ENCODE data around the gene TNNI3.

TNNI3 gene

GRCh38 chr19:55136399-55137102 is 21.0 kb downstream of the TNNI3 start:
- Histone ChIP-seq H3K27me3 (ENCODE audit: control insufficient read depth, insufficient read depth, low read length) (peaks cover 3% of the 10 kb centered on the region), H3K9me3 (replicated peaks; ENCODE audit: low read length) (no peaks in the 10 kb centered on the region), H3K4me1 (ENCODE audit: control insufficient read depth, insufficient read depth, low read length) (no peaks in the 10 kb centered on the region), H3K36me3 (ENCODE audit: insufficient read depth, low read length) (no peaks in the 10 kb centered on the region), H3K4me3 (ENCODE audit: low read length) (no peak overlapping the region), H3K4me2 (ENCODE audit: low read length) (no peak overlapping the region), H3K9ac (ENCODE audit: low read depth, low read length) (no peak overlapping the region)

- no peak overlapping the region for H3K4me2 ChIP-seq (ENCODE audit: low read length)
- H3K27me3 ChIP-seq (ENCODE audit: control insufficient read depth, insufficient read depth, low read length), result peaks cover 16% of the 10 kb centered on the region
- H3K36me3 ChIP-seq (ENCODE audit: insufficient read depth, low read length), result no peaks in the 10 kb centered on the region
- H3K9ac ChIP-seq (ENCODE audit: low read depth, low read length), result no peak overlapping the region
- no peaks in the 10 kb centered on the region for H3K9me3 ChIP-seq (replicated peaks; ENCODE audit: low read length)
- H3K4me1 ChIP-seq (ENCODE audit: control insufficient read depth, insufficient read depth, low read length), result no peaks in the 10 kb centered on the region
- no peak overlapping the region for H3K4me3 ChIP-seq (ENCODE audit: low read length)
Observed at GRCh38 chr19:55134736-55135135, 22.8 kb downstream of the TNNI3 start.

- no peak overlapping the region for H3K4me2 ChIP-seq (ENCODE audit: low read length)
- peaks cover 21% of the 10 kb centered on the region for H3K27me3 ChIP-seq (ENCODE audit: control insufficient read depth, insufficient read depth, low read length)
- H3K4me3 ChIP-seq (ENCODE audit: low read length), result no peak overlapping the region
- no peaks in the 10 kb centered on the region for H3K9me3 ChIP-seq (replicated peaks; ENCODE audit: low read length)
- H3K4me1 ChIP-seq (ENCODE audit: control insufficient read depth, insufficient read depth, low read length), result no peaks in the 10 kb centered on the region
- H3K9ac ChIP-seq (ENCODE audit: low read depth, low read length), result no peak overlapping the region
- no peaks in the 10 kb centered on the region for H3K36me3 ChIP-seq (ENCODE audit: insufficient read depth, low read length)
Observed at GRCh38 chr19:55133639-55134444, 23.7 kb downstream of the TNNI3 start.

- H3K9me3 ChIP-seq (replicated peaks; ENCODE audit: low read length), result no peaks in the 10 kb centered on the region
- H3K4me2 ChIP-seq (ENCODE audit: low read length), result no peak overlapping the region
- peaks cover 21% of the 10 kb centered on the region for H3K27me3 ChIP-seq (ENCODE audit: control insufficient read depth, insufficient read depth, low read length)
- H3K9ac ChIP-seq (ENCODE audit: low read depth, low read length), result no peak overlapping the region
- no peak overlapping the region for H3K4me3 ChIP-seq (ENCODE audit: low read length)
- no peaks in the 10 kb centered on the region for H3K36me3 ChIP-seq (ENCODE audit: insufficient read depth, low read length)
- H3K4me1 ChIP-seq (ENCODE audit: control insufficient read depth, insufficient read depth, low read length), result no peaks in the 10 kb centered on the region
Observed at GRCh38 chr19:55132453-55133129, 24.9 kb downstream of the TNNI3 start.

- Histone ChIP-seq H3K4me3 (ENCODE audit: low read length) (no peak overlapping the region), H3K36me3 (ENCODE audit: insufficient read depth, low read length) (no peaks in the 10 kb centered on the region), H3K9me3 (replicated peaks; ENCODE audit: low read length) (no peaks in the 10 kb centered on the region), H3K27me3 (ENCODE audit: control insufficient read depth, insufficient read depth, low read length) (peaks cover 25% of the 10 kb centered on the region), H3K4me2 (ENCODE audit: low read length) (no peak overlapping the region), H3K9ac (ENCODE audit: low read depth, low read length) (no peak overlapping the region), H3K4me1 (ENCODE audit: control insufficient read depth, insufficient read depth, low read length) (no peaks in the 10 kb centered on the region)
Observed at GRCh38 chr19:55131421-55131820, 26.1 kb downstream of the TNNI3 start.

GRCh38 chr19:55119053-55119452 is 38.5 kb downstream of the TNNI3 start:
- no peaks in the 10 kb centered on the region for H3K9me3 ChIP-seq (replicated peaks; ENCODE audit: low read length)
- no peak overlapping the region for H3K9ac ChIP-seq (ENCODE audit: low read depth, low read length)
- no peaks in the 10 kb centered on the region for H3K36me3 ChIP-seq (ENCODE audit: insufficient read depth, low read length)
- no peak overlapping the region for H3K4me3 ChIP-seq (ENCODE audit: low read length)
- H3K4me1 ChIP-seq (ENCODE audit: control insufficient read depth, insufficient read depth, low read length), result peaks cover 19% of the 10 kb centered on the region
- peak overlapping the region; percentile 90 for H3K4me2 ChIP-seq (ENCODE audit: low read length)
- H3K27me3 ChIP-seq (ENCODE audit: control insufficient read depth, insufficient read depth, low read length), result peaks cover 8% of the 10 kb centered on the region

- peaks cover 4% of the 10 kb centered on the region for H3K27me3 ChIP-seq (ENCODE audit: control insufficient read depth, insufficient read depth, low read length)
- H3K4me3 ChIP-seq (ENCODE audit: low read length), result peak overlapping the region; percentile 88
- H3K4me2 ChIP-seq (ENCODE audit: low read length), result peak overlapping the region; percentile 90
- H3K4me1 ChIP-seq (ENCODE audit: control insufficient read depth, insufficient read depth, low read length), result peaks cover 24% of the 10 kb centered on the region
- peak overlapping the region; percentile 85 for H3K9ac ChIP-seq (ENCODE audit: low read depth, low read length)
- H3K36me3 ChIP-seq (ENCODE audit: insufficient read depth, low read length), result no peaks in the 10 kb centered on the region
- H3K9me3 ChIP-seq (replicated peaks; ENCODE audit: low read length), result no peaks in the 10 kb centered on the region
Observed at GRCh38 chr19:55118401-55118991, 39.0 kb downstream of the TNNI3 start.

GRCh38 chr19:55117663-55118391 is 39.7 kb downstream of the TNNI3 start:
- Histone ChIP-seq H3K4me1 (ENCODE audit: control insufficient read depth, insufficient read depth, low read length) (peaks cover 27% of the 10 kb centered on the region), H3K36me3 (ENCODE audit: insufficient read depth, low read length) (no peaks in the 10 kb centered on the region), H3K27me3 (ENCODE audit: control insufficient read depth, insufficient read depth, low read length) (no peaks in the 10 kb centered on the region), H3K4me2 (ENCODE audit: low read length) (peak overlapping the region; percentile 90), H3K9ac (ENCODE audit: low read depth, low read length) (peak overlapping the region; percentile 85), H3K9me3 (replicated peaks; ENCODE audit: low read length) (no peaks in the 10 kb centered on the region), H3K4me3 (ENCODE audit: low read length) (peak overlapping the region; percentile 88)

- no peaks in the 10 kb centered on the region for H3K27me3 ChIP-seq (ENCODE audit: control insufficient read depth, insufficient read depth, low read length)
- peaks cover 7% of the 10 kb centered on the region for H3K36me3 ChIP-seq (ENCODE audit: insufficient read depth, low read length)
- H3K9ac ChIP-seq (ENCODE audit: low read depth, low read length), result peak within 1 kb of the TSS; percentile 91
- H3K4me1 ChIP-seq (ENCODE audit: control insufficient read depth, insufficient read depth, low read length), result peaks cover 27% of the 10 kb centered on the region
- H3K4me3 ChIP-seq (ENCODE audit: low read length), result peak within 1 kb of the TSS; percentile 88
- H3K4me2 ChIP-seq (ENCODE audit: low read length), result peak within 1 kb of the TSS; percentile 92
- H3K9me3 ChIP-seq (replicated peaks; ENCODE audit: low read length), result no peaks in the 10 kb centered on the region
Observed at GRCh38 chr19:55116859-55117662, 40.5 kb downstream of the TNNI3 start, which contains the start of gene PPP1R12C. Gene PPP1R12C, minus strand, starts transcription at chr19:55117637. Its CDS starts 94 bp downstream, at chr19:55117543.

GRCh38 chr19:55116232-55116858 is 41.2 kb downstream of the TNNI3 start:
- H3K36me3 ChIP-seq (ENCODE audit: insufficient read depth, low read length), result peaks cover 12% of the 10 kb centered on the region
- peak overlapping the region; percentile 83 for H3K4me3 ChIP-seq (ENCODE audit: low read length)
- peaks cover 27% of the 10 kb centered on the region for H3K4me1 ChIP-seq (ENCODE audit: control insufficient read depth, insufficient read depth, low read length)
- peak overlapping the region; percentile 92 for H3K4me2 ChIP-seq (ENCODE audit: low read length)
- H3K9ac ChIP-seq (ENCODE audit: low read depth, low read length), result peak overlapping the region; percentile 91
- H3K9me3 ChIP-seq (replicated peaks; ENCODE audit: low read length), result no peaks in the 10 kb centered on the region
- H3K27me3 ChIP-seq (ENCODE audit: control insufficient read depth, insufficient read depth, low read length), result no peaks in the 10 kb centered on the region

Measured in skeletal muscle satellite cell (primary cell).